H1 (cell line): Measurements from ENCODE around the gene FGFRL1. TPM values are rescaled to one million over a fixed set of nuclear protein-coding genes. Genes with fewer than 3 reads are reported as not detected.

Experiments used
- CTCF ChIA-PET: fragments of 300-600 bp; sonication (Branson Sonifier 250); formaldehyde crosslinking; loops from one replicate; lab custom pipeline; 2021; ENCODE audit not compliant: partially characterized antibody; lab: Charles Lee
- POLR2A ChIA-PET: fragments of 300-600 bp; sonication (Branson Sonifier 250); formaldehyde crosslinking; loops from one replicate; lab custom pipeline; 2021; ENCODE audit warnings: inconsistent platforms; ENCODE audit not compliant: partially characterized antibody; lab: Charles Lee
- DNase-seq, 2 experiments: peaks; one replicate each; pipeline versions ENCODE4 v3.0.0 to v3.0.0-alpha.2; 2010 to 2022; ENCODE audit warnings: low spot score in 2 of 2, low read depth in 1 of 2, mixed read lengths in 1 of 2
- FAIRE-seq: peaks from 2 replicates; lab custom pipeline; 2011; peaks lifted over from hg19 to GRCh38; lab: Jason Lieb, UNC
- H2AFZ ChIP-seq: 2 replicates; pipeline ENCODE4 v1.8.1; 2012; ENCODE audit warnings: low read length, inconsistent platforms
- H2AK5ac ChIP-seq: 2 replicates; pipeline ENCODE4 v1.6.1; 2013; ENCODE audit warnings: low read depth, low read length
- H2BK120ac ChIP-seq: replicated peaks from 2 replicates; pipeline ENCODE3; 2013; ENCODE audit warnings: low read depth, low read length, inconsistent platforms
- H2BK12ac ChIP-seq: 2 replicates; pipeline ENCODE4 v1.6.1; 2013; ENCODE audit warnings: low read depth, low read length
- H2BK15ac ChIP-seq: 2 replicates; pipeline ENCODE4 v1.6.1; 2013; ENCODE audit warnings: low read length
- H2BK20ac ChIP-seq: 2 replicates; pipeline ENCODE4 v1.6.1; 2013; ENCODE audit warnings: low read length
- H2BK5ac ChIP-seq: 2 replicates; pipeline ENCODE4 v1.6.1; 2013; ENCODE audit warnings: low read depth, low read length
- H3K14ac ChIP-seq: 2 replicates; pipeline ENCODE4 v1.6.1; 2013; ENCODE audit warnings: inconsistent platforms; ENCODE audit not compliant: insufficient read length
- H3K18ac ChIP-seq: 2 replicates; pipeline ENCODE4 v1.6.1; 2013; ENCODE audit warnings: low read length; ENCODE audit errors: extremely low read depth
- H3K23ac ChIP-seq: 2 replicates; pipeline ENCODE4 v1.6.1; 2013; ENCODE audit warnings: inconsistent platforms; ENCODE audit not compliant: insufficient read length
- H3K23me2 ChIP-seq: 2 replicates; pipeline ENCODE4 v1.6.1; 2013; ENCODE audit warnings: low read depth, low read length
- H3K27ac ChIP-seq: 2 replicates; pipeline ENCODE4 v1.6.1; 2011; ENCODE audit warnings: low read depth, low read length, inconsistent platforms
- H3K27me3 ChIP-seq, 4 experiments: replicated peaks in 1 of 4; 1 replicate in 1 of 4; 2 replicates in 3 of 4; pipeline versions ENCODE4 v1.6.1 to v1.8.1; 2011 to 2013; ENCODE audit warnings: low read length in 3 of 4, mild to moderate bottlenecking in 3 of 4, inconsistent platforms in 2 of 4, mixed read lengths in 2 of 4, moderate library complexity in 1 of 4; ENCODE audit not compliant: control insufficient read depth in 3 of 4, insufficient read depth in 3 of 4; ENCODE audit errors: extremely low read depth in 1 of 4
- H3K36me3 ChIP-seq, 4 experiments: 2 replicates each; pipeline versions ENCODE4 v1.6.1 to v1.8.1; 2011 to 2013; ENCODE audit warnings: mild to moderate bottlenecking in 4 of 4, low read length in 3 of 4, moderate library complexity in 2 of 4, control low read depth in 1 of 4, inconsistent platforms in 1 of 4; ENCODE audit not compliant: insufficient read depth in 4 of 4, control insufficient read depth in 2 of 4
- H3K4ac ChIP-seq: replicated peaks from 2 replicates; pipeline ENCODE3; 2013; ENCODE audit warnings: low read length, low read depth, mixed read lengths, inconsistent platforms; ENCODE audit not compliant: insufficient read length
- H3K4me1 ChIP-seq, 4 experiments: replicated peaks in 1 of 4; 1 replicate in 1 of 4; 2 replicates in 3 of 4; pipeline versions ENCODE4 v1.6.1 to v1.8.1; 2011 to 2013; ENCODE audit warnings: low read length in 3 of 4, inconsistent platforms in 2 of 4, mixed read lengths in 1 of 4; ENCODE audit not compliant: insufficient read depth in 4 of 4, control insufficient read depth in 3 of 4
- H3K4me2 ChIP-seq, 2 experiments: 2 replicates each; pipeline versions ENCODE4 v1.6.1 to v1.8.1; 2011 to 2013; ENCODE audit warnings: low read depth in 2 of 2, low read length in 2 of 2, control low read depth in 1 of 2, inconsistent platforms in 1 of 2, mild to moderate bottlenecking in 1 of 2; ENCODE audit not compliant: insufficient read depth in 1 of 2
- H3K4me3 ChIP-seq, 4 experiments: fragments of 200-600, 300-600 bp in 1 of 4; sonication (generic), shearing (Covaris generic), sonication (Bioruptor Twin) in 1 of 4; 2 replicates each; pipeline versions ENCODE4 v1.5.1 to v1.8.1; 2011 to 2016; ENCODE audit warnings: low read length in 4 of 4, low read depth in 3 of 4, control low read depth in 2 of 4, inconsistent platforms in 2 of 4, mild to moderate bottlenecking in 2 of 4, mixed read lengths in 1 of 4, moderate library complexity in 1 of 4; ENCODE audit not compliant: insufficient read depth in 2 of 4; ENCODE audit errors: extremely low read depth in 1 of 4
- H3K56ac ChIP-seq: replicated peaks from 2 replicates; pipeline ENCODE3; 2013; ENCODE audit warnings: low read depth, mild to moderate bottlenecking, mixed read lengths, low read length, inconsistent platforms; ENCODE audit not compliant: insufficient read length
- H3K79me1 ChIP-seq: 2 replicates; pipeline ENCODE4 v1.6.1; 2013; ENCODE audit warnings: low read depth, low read length, control low read depth
- H3K79me2 ChIP-seq, 2 experiments: 2 replicates each; pipeline versions ENCODE4 v1.6.1 to v1.8.1; 2012 to 2013; ENCODE audit warnings: low read length in 2 of 2, mild to moderate bottlenecking in 2 of 2, inconsistent platforms in 1 of 2; ENCODE audit not compliant: insufficient read depth in 2 of 2, control insufficient read depth in 1 of 2
- H3K9ac ChIP-seq, 4 experiments: replicated peaks in 1 of 4; 1 replicate in 1 of 4; 2 replicates in 3 of 4; pipeline versions ENCODE4 v1.6.1 to v1.8.1; 2011 to 2013; ENCODE audit warnings: low read depth in 3 of 4, low read length in 3 of 4, control low read depth in 2 of 4, mild to moderate bottlenecking in 2 of 4, moderate library complexity in 2 of 4, inconsistent platforms in 1 of 4; ENCODE audit errors: extremely low read depth in 1 of 4
- H3K9me3 ChIP-seq, 2 experiments: 2 replicates each; pipeline versions ENCODE4 v1.6.1 to v1.8.1; 2012 to 2013; ENCODE audit warnings: mild to moderate bottlenecking in 2 of 2, moderate library complexity in 2 of 2, control low read depth in 1 of 2, inconsistent platforms in 1 of 2, low read depth in 1 of 2, low read length in 1 of 2, mixed read lengths in 1 of 2; ENCODE audit not compliant: insufficient read depth in 2 of 2
- H4K20me1 ChIP-seq, 2 experiments: replicated peaks in 1 of 2; 2 replicates each; pipeline versions ENCODE3 to v1.8.1; 2011 to 2013; ENCODE audit warnings: inconsistent platforms in 2 of 2, low read length in 2 of 2, mild to moderate bottlenecking in 1 of 2; ENCODE audit not compliant: insufficient read depth in 2 of 2, control insufficient read depth in 1 of 2
- H4K5ac ChIP-seq: 2 replicates; pipeline ENCODE4 v1.6.1; 2013; ENCODE audit warnings: low read length, low read depth, mixed read lengths, inconsistent platforms; ENCODE audit not compliant: insufficient read length
- H4K8ac ChIP-seq: 2 replicates; pipeline ENCODE4 v1.8.0; 2013; ENCODE audit warnings: mild to moderate bottlenecking, moderate library complexity, low read length, inconsistent platforms; ENCODE audit not compliant: insufficient read depth; ENCODE audit errors: extremely low read depth
- H4K91ac ChIP-seq: replicated peaks from 2 replicates; pipeline ENCODE3; 2013; ENCODE audit warnings: low read length, mixed read lengths, inconsistent platforms; ENCODE audit not compliant: insufficient read length
- BCL11A ChIP-seq, 2 experiments: IDR thresholded peaks; one replicate each; pipeline ENCODE4 v1.6.1; 2011; ENCODE audit warnings: low read depth in 2 of 2, low read length in 2 of 2, mild to moderate bottlenecking in 2 of 2
- EZH2 ChIP-seq: fragments of 200-600 bp; sonication (generic); IDR thresholded peaks from 2 replicates; pipeline ENCODE4 v1.7.1; 2012; ENCODE audit warnings: low read depth, mild to moderate bottlenecking, moderate library complexity, low read length, inconsistent platforms; ENCODE audit not compliant: severe bottlenecking
- HDAC2 ChIP-seq, 2 experiments: fragments of 300-600 bp in 1 of 2; sonication (generic) in 1 of 2; IDR thresholded peaks; 2 replicates each; pipeline ENCODE4 v1.6.1; 2011 to 2012; ENCODE audit warnings: low read depth in 2 of 2, low read length in 2 of 2, mild to moderate bottlenecking in 2 of 2, moderate library complexity in 2 of 2, borderline replicate concordance in 1 of 2, inconsistent platforms in 1 of 2
- MAX ChIP-seq: IDR thresholded peaks from 2 replicates; pipeline ENCODE4 v1.6.1; 2012; ENCODE audit warnings: inconsistent platforms
- PHF8 ChIP-seq: fragments of 200-600 bp; sonication (generic); conservative IDR thresholded peaks from 2 replicates; pipeline ENCODE4 v1.7.1; 2012; ENCODE audit warnings: low read depth, mild to moderate bottlenecking, inconsistent platforms, low read length, moderate library complexity
- RAD21 ChIP-seq, 2 experiments: IDR thresholded peaks in 1 of 2; conservative IDR thresholded peaks in 1 of 2; 2 replicates each; pipeline ENCODE4 v1.6.1; 2011; ENCODE audit warnings: low read depth in 2 of 2, low read length in 2 of 2, improper control_type of control experiment in 1 of 2, inconsistent platforms in 1 of 2, mild to moderate bottlenecking in 1 of 2, moderate library complexity in 1 of 2
- RFX5 ChIP-seq: IDR thresholded peaks from 2 replicates; pipeline ENCODE4 v1.6.1; 2011; ENCODE audit warnings: low read depth, low read length, improper control_type of control experiment, borderline replicate concordance
- WGBS, 2 experiments: shearing (Covaris generic) in 1 of 2; methylation state at CpG; one replicate each; pipeline versions ENCODE4 v1.1.6 to v1.1.7; 2013 to 2015; ENCODE audit warnings: low lambda C conversion rate in 2 of 2, mixed read lengths in 2 of 2, inconsistent platforms in 1 of 2, low coverage in 1 of 2, missing lambda C conversion rate in 1 of 2; ENCODE audit not compliant: insufficient replicate concordance in 2 of 2, insufficient coverage in 1 of 2, insufficient read length in 1 of 2; ENCODE audit errors: extremely low coverage in 1 of 2, missing lambda C conversion rate in 1 of 2; 5-methylcytosine and 5-hydroxymethylcytosine counted together
- polyA plus RNA-seq, 7 experiments: library from polyadenylated mRNA; depleted of rRNA in 3 of 7; stranded (reverse) in 5 of 7; unstranded in 2 of 7; fragments of >200 nt in 5 of 7; fragments of 200-250 nt in 2 of 7; gene quantifications; 1 replicate in 5 of 7; 2 replicates in 1 of 7; 4 replicates in 1 of 7; pipeline versions ENCODE4 v1.2.1 to v1.2.3, GENCODE V29; 2011 to 2013; ENCODE audit warnings: missing spikeins in 2 of 7, mixed read lengths in 2 of 7
- total RNA-seq: library from RNA; stranded (reverse); fragmentation: NEBNext Ultra II Directional; extraction: Animal tissue kit (Norgen Biotek cat#: 25700); gene quantifications from 2 replicates; pipeline ENCODE4 v1.2.1, GENCODE V29; 2021
- TF ChIP-seq, protein P1 (sequence below): IDR thresholded peaks from 2 replicates; pipeline ENCODE4 v1.6.1; 2012; ENCODE audit warnings: inconsistent platforms

Gene FGFRL1
- total and polyA plus RNA-seq, 2 of the 8 experiments (the other 6 are each of a cell fraction or from before 2014, with no cell fraction given): 18.9 to 34.6 TPM

DNA sequence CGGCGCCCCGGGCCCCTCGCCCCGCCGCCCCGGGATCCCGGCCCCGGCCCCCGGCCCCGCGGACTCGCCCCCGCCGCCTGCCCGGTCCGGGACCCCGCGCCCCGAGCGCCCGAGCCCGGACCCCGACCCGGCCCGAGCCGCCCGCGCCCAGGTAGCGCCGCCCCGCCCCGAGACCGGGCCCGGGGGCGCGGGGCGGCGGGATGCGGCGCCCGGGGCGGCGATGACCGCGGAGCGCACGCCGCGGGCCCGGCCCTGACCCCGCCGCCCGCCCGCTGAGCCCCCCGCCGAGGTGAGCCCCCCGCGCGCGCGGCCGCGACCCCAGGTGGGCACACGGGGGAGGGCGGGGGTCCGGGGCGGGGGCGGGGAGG is 224 bp downstream of the FGFRL1 start:
- WGBS, 2 experiments: 3% methylated on average over 11 of the region's 69 CpGs; no CpG with 5 or more reads in 1 of the 2 experiments
- peaks cover 3 to 20% of the 10 kb centered on the region in 2 experiments for H4K20me1 ChIP-seq
- peaks cover 0 to 14% (median 10%) of the 10 kb centered on the region in 4 experiments; a peak in 6 of 7 replicates for H3K4me1 ChIP-seq
- H3K79me2 ChIP-seq: no peaks in the 10 kb centered on the region
- H2BK12ac ChIP-seq: no peak overlapping the region
- H2AFZ ChIP-seq: no peak overlapping the region
- H3K27me3 ChIP-seq: peaks cover 22 to 48% (median 42%) of the 10 kb centered on the region in 4 experiments
- no peaks in the 10 kb centered on the region for H3K9me3 ChIP-seq
- H3K4ac ChIP-seq: no peak overlapping the region
- H2BK5ac ChIP-seq: no peak overlapping the region
- H3K27ac ChIP-seq: no peak overlapping the region
- no peaks in the 10 kb centered on the region for H3K36me3 ChIP-seq
- ChIA-PET POLR2A (no interaction called here), CTCF (interaction anchor here (1.0 kb wide), 1 partner anchor 39 kb away, joined by 3 read pairs; no protein-coding TSS in a partner anchor)
- H2BK20ac ChIP-seq: no peak overlapping the region
- no peak overlapping the region for H2BK120ac ChIP-seq
- no peak overlapping the region for H2AK5ac ChIP-seq
- 0 out of 4 replicates have a peak overlapping the region, but pooled peaks of 1 of the 2 experiments have one; percentile 48 for H3K4me2 ChIP-seq
- H3K14ac ChIP-seq: no peak overlapping the region
- H3K4me3 ChIP-seq: peak overlapping the region in 1 of 4 experiments; percentile 36; a peak in 1 of 8 replicates
- H3K9ac ChIP-seq: no peak overlapping the region
- no peak overlapping the region for H4K91ac ChIP-seq
- H3K56ac ChIP-seq: no peak overlapping the region
- H4K5ac ChIP-seq: no peak overlapping the region
- H4K8ac ChIP-seq: no peak overlapping the region
- no peak overlapping the region for H3K18ac ChIP-seq
- DNase-seq (no peak), FAIRE-seq (no peak)
- H3K79me1 ChIP-seq: peaks cover 2% of the 10 kb centered on the region; the same call in 1 of the 2 replicates
- H2BK15ac ChIP-seq: no peak overlapping the region
- H3K23me2 ChIP-seq: peaks cover 18% of the 10 kb centered on the region; the same call in 1 of the 2 replicates
- H3K23ac ChIP-seq: no peak overlapping the region
- TF ChIP-seq MAX: no peak
- TF ChIP-seq HDAC2 (IDR thresholded peaks at IDR 0.05; ENCODE audit: borderline replicate concordance in 1 of 2, low read depth in 2 of 2, low read length in 2 of 2): no peak
- TF ChIP-seq EZH2: no peak
- no peak for TF ChIP-seq PHF8
- TF ChIP-seq BCL11A (IDR thresholded peaks at IDR 0.05; ENCODE audit: low read depth in 2 of 2, low read length in 2 of 2): no peak
- TF ChIP-seq RAD21 (IDR thresholded peaks at IDR 0.05 in 1 of 2, conservative IDR thresholded peaks at IDR 0.05 in 1 of 2; ENCODE audit: low read depth in 2 of 2, low read length in 2 of 2): no peak
- no peak for TF ChIP-seq RFX5
- TF ChIP-seq, protein P1, sequence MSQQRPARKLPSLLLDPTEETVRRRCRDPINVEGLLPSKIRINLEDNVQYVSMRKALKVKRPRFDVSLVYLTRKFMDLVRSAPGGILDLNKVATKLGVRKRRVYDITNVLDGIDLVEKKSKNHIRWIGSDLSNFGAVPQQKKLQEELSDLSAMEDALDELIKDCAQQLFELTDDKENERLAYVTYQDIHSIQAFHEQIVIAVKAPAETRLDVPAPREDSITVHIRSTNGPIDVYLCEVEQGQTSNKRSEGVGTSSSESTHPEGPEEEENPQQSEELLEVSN: no peak
